WTC11 (cell line): Measurements from ENCODE around the gene ASB3. TPM values are rescaled to one million over a fixed set of nuclear protein-coding genes. Genes with fewer than 3 reads are reported as not detected.
"Not testable (repeated sequence)": the region's sequence is repeated elsewhere in the genome, so short reads cannot be mapped to it uniquely, and the experiment has no call there.

Source experiments
- ATAC-seq: fragments of 200-7000 bp; cut with Tn5 transposase; 2 replicates; pipeline ENCODE4 v1.10.0; 2021; ENCODE audit warnings: mild to moderate bottlenecking, moderate library complexity
- CTCF ChIA-PET: fragments of 300-600 bp; sonication (Branson Sonifier 250); formaldehyde crosslinking; loops from one replicate; lab custom pipeline; 2021; ENCODE audit warnings: antibody characterized with exemption; lab: Charles Lee
- POLR2A ChIA-PET: fragments of 350-600 bp; sonication (Branson Sonifier 250); formaldehyde crosslinking; loops from one replicate; lab custom pipeline; 2021; ENCODE audit warnings: antibody characterized with exemption; lab: Charles Lee
- DNase-seq: peaks from one replicate; pipeline ENCODE4 v3.0.0; 2021; ENCODE audit warnings: low spot score
- H3K27ac Mint-ChIP-seq: 2 replicates; pipeline ENCODE4 v1.8.0; 2021; ENCODE audit warnings: mixed read lengths
- H3K27me3 Mint-ChIP-seq: 2 replicates; pipeline ENCODE4 v1.8.0; 2021; ENCODE audit warnings: low read depth, mild to moderate bottlenecking, moderate library complexity, mixed read lengths
- H3K36me3 Mint-ChIP-seq: 2 replicates; pipeline ENCODE4 v1.8.0; 2021; ENCODE audit warnings: mixed read lengths
- H3K4me1 Mint-ChIP-seq: 2 replicates; pipeline ENCODE4 v1.8.0; 2022; ENCODE audit warnings: mixed read lengths
- H3K4me3 Mint-ChIP-seq: 2 replicates; pipeline ENCODE4 v1.8.0; 2021; ENCODE audit warnings: mild to moderate bottlenecking, moderate library complexity, mixed read lengths
- H3K9me3 Mint-ChIP-seq: 2 replicates; pipeline ENCODE4 v1.8.0; 2021; ENCODE audit warnings: mixed read lengths
- ARID4B ChIP-seq: sonication (generic); formaldehyde crosslinking; IDR thresholded peaks from 2 replicates; pipeline ENCODE4 v1.8.0; 2023; ENCODE audit warnings: missing genetic modification reagents, mild to moderate bottlenecking, borderline replicate concordance
- CBFB ChIP-seq: sonication (generic); formaldehyde crosslinking; IDR thresholded peaks from 2 replicates; pipeline ENCODE4 v1.8.1; 2022; ENCODE audit warnings: mild to moderate bottlenecking, low read depth, missing genetic modification reagents
- ETV6 ChIP-seq: sonication (generic); formaldehyde crosslinking; IDR thresholded peaks from 2 replicates; pipeline ENCODE4 v1.8.1; 2022; ENCODE audit warnings: mild to moderate bottlenecking, missing genetic modification reagents
- FOXJ3 ChIP-seq: sonication (generic); formaldehyde crosslinking; IDR thresholded peaks from 2 replicates; pipeline ENCODE4 v1.9.0; 2021; ENCODE audit warnings: missing genetic modification reagents, mild to moderate bottlenecking, borderline replicate concordance
- FOXK1 ChIP-seq: sonication (generic); formaldehyde crosslinking; IDR thresholded peaks from 2 replicates; pipeline ENCODE4 v1.8.0; 2022; ENCODE audit warnings: mild to moderate bottlenecking, moderate library complexity, missing genetic modification reagents
- FOXP1 ChIP-seq: sonication (generic); formaldehyde crosslinking; IDR thresholded peaks from 2 replicates; pipeline ENCODE4 v1.8.0; 2022; ENCODE audit warnings: missing genetic modification reagents, mild to moderate bottlenecking, moderate library complexity, borderline replicate concordance
- GABPB1 ChIP-seq: sonication (generic); formaldehyde crosslinking; IDR thresholded peaks from 2 replicates; pipeline ENCODE4 v1.8.1; 2023; ENCODE audit warnings: mild to moderate bottlenecking, missing genetic modification reagents
- JUN ChIP-seq: sonication (generic); formaldehyde crosslinking; IDR thresholded peaks from 2 replicates; pipeline ENCODE4 v1.8.0; 2023; ENCODE audit warnings: mild to moderate bottlenecking, missing genetic modification reagents
- MLX ChIP-seq: sonication (generic); formaldehyde crosslinking; IDR thresholded peaks from 2 replicates; pipeline ENCODE4 v1.8.1; 2023; ENCODE audit warnings: mild to moderate bottlenecking, missing genetic modification reagents, moderate library complexity
- MYBL2 ChIP-seq: sonication (generic); formaldehyde crosslinking; IDR thresholded peaks from 2 replicates; pipeline ENCODE4 v1.8.1; 2023; ENCODE audit warnings: mild to moderate bottlenecking, moderate library complexity, missing genetic modification reagents
- PRDM15 ChIP-seq: sonication (generic); formaldehyde crosslinking; IDR thresholded peaks from 2 replicates; pipeline ENCODE4 v1.8.0; 2022; ENCODE audit warnings: missing genetic modification reagents
- RELA ChIP-seq: sonication (generic); formaldehyde crosslinking; IDR thresholded peaks from 2 replicates; pipeline ENCODE4 v1.8.1; 2022; ENCODE audit warnings: missing genetic modification reagents, mild to moderate bottlenecking, borderline replicate concordance
- SMAD3 ChIP-seq: sonication (generic); formaldehyde crosslinking; IDR thresholded peaks from 2 replicates; pipeline ENCODE4 v1.8.0; 2022; ENCODE audit warnings: missing genetic modification reagents, mild to moderate bottlenecking, borderline replicate concordance
- SOX15 ChIP-seq: fragments of 250-450 bp; sonication (Bioruptor Pico); IDR thresholded peaks from 2 replicates; pipeline ENCODE4 v1.9.0; 2021; ENCODE audit warnings: mild to moderate bottlenecking
- SP1 ChIP-seq: sonication (generic); formaldehyde crosslinking; conservative IDR thresholded peaks from 2 replicates; pipeline ENCODE4 v1.8.1; 2022; ENCODE audit warnings: missing genetic modification reagents
- TP53 ChIP-seq: sonication (generic); formaldehyde crosslinking; IDR thresholded peaks from 2 replicates; pipeline ENCODE4 v1.8.1; 2023; ENCODE audit warnings: mild to moderate bottlenecking, missing genetic modification reagents
- ZNF396 ChIP-seq: fragments of 250-450 bp; sonication (Bioruptor Pico); IDR thresholded peaks from 2 replicates; pipeline ENCODE4 v1.8.0; 2021; ENCODE audit warnings: mild to moderate bottlenecking, moderate library complexity, borderline replicate concordance
- ZNF423 ChIP-seq: fragments of 250-450 bp; sonication (Bioruptor Pico); IDR thresholded peaks from 2 replicates; pipeline ENCODE4 v2.1.2; 2022; ENCODE audit warnings: mild to moderate bottlenecking, moderate library complexity
- total RNA-seq: library from RNA; stranded (reverse); gene quantifications from 3 replicates; pipeline ENCODE4 v1.2.3, GENCODE V29; 2021
- TF ChIP-seq, protein P1 (sequence below): sonication (generic); formaldehyde crosslinking; IDR thresholded peaks from 2 replicates; pipeline ENCODE4 v1.8.1; 2022; ENCODE audit warnings: missing genetic modification reagents, borderline replicate concordance
- TF ChIP-seq, protein P2 (sequence below): sonication (generic); formaldehyde crosslinking; conservative IDR thresholded peaks from 2 replicates; pipeline ENCODE4 v1.8.1; 2022; ENCODE audit warnings: mild to moderate bottlenecking, missing genetic modification reagents
- TF ChIP-seq, protein P3 (sequence below): fragments of 250-450 bp; sonication (Bioruptor Pico); IDR thresholded peaks from 2 replicates; pipeline ENCODE4 v1.8.0; 2021; ENCODE audit warnings: mild to moderate bottlenecking

Gene ASB3
- total RNA-seq, 1 experiment from 2014 or later: 30.2 TPM

DNA sequence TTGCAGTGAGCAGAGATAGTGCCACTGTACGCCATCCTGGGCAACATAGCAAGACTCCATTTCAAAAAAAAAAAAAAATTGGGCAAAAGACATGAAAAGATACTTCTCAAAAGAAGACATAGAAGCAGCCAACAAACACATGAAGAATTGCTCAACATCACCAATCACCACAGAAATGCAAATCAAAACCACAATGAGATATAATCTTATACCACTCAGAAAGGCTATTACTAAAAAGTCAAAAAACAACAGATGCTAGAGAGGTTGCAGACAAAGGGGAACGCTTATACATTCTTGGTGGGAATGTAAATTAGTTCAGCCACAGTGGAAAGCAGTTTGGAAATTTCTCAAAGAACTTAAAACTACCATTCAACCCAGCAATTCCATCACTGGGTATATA lies 62.2 kb downstream of the ASB3 start:
- TF ChIP-seq RELA (CRISPR knock-in tag) (no peak), ETV6 (CRISPR knock-in tag) (no peak)
- no peak overlapping the region for H3K27ac Mint-ChIP-seq
- POLR2A ChIA-PET: no interaction called here
- H3K27me3 Mint-ChIP-seq: no peaks in the 10 kb centered on the region
- CTCF ChIA-PET: no interaction called here
- peaks cover 12% of the 10 kb centered on the region for H3K4me1 Mint-ChIP-seq
- no peak for DNase-seq
- H3K4me3 Mint-ChIP-seq: no peak overlapping the region
- peaks cover 20% of the 10 kb centered on the region for H3K36me3 Mint-ChIP-seq
- no peak for ATAC-seq
- peaks cover 19% of the 10 kb centered on the region for H3K9me3 Mint-ChIP-seq

DNA sequence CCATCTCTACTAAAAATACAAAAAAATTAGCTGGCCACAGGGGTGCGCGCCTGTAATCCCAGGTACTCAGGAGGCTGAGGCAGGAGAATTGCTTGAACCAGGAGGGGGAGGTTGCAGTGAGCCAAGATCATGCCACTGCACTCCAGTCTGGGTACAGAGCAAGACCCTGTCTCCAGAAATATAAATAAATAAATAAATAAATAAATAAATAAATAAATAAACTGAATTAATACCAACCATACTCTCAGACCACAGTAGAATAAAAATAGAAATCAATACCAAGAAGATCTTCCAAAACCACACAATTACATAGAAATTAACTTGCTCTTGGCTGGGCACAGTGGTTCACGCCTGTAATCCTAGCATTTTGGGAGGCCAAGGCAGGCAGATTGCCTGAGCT lies 65.8 kb downstream of the ASB3 start:
- ATAC-seq, POLR2A ChIA-PET, CTCF ChIA-PET, H3K27me3 Mint-ChIP-seq, DNase-seq, H3K4me3 Mint-ChIP-seq, H3K4me1 Mint-ChIP-seq, H3K27ac Mint-ChIP-seq: not testable (repeated sequence)
- H3K36me3 Mint-ChIP-seq: peaks cover 25% of the 10 kb centered on the region
- H3K9me3 Mint-ChIP-seq: peaks cover 24% of the 10 kb centered on the region

DNA sequence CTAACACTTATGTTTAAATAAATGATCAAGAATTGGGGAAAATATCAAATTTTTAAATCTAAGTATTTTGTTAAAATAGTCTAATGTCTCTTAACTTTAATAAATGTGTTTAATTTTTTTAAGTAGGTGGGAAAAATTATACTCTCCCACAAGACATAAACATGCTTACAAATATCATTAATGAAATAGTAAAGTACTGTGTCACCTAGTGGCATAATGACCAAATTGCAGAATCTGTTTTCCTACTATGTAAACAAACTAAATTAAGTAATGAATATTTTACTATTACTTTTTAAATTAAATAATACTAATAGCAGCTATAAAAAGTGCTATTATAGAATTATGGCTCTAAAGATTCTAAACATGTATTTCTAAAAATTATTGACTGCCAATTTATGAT lies 71.2 kb downstream of the ASB3 start:
- no peak overlapping the region for H3K27ac Mint-ChIP-seq
- ChIA-PET POLR2A (no interaction called here), CTCF (no interaction called here)
- H3K36me3 Mint-ChIP-seq: peaks cover 38% of the 10 kb centered on the region
- H3K9me3 Mint-ChIP-seq: peaks cover 23% of the 10 kb centered on the region
- ATAC-seq (no peak), DNase-seq (no peak)
- no peaks in the 10 kb centered on the region for H3K27me3 Mint-ChIP-seq
- no peak overlapping the region for H3K4me3 Mint-ChIP-seq
- no peaks in the 10 kb centered on the region for H3K4me1 Mint-ChIP-seq
- TF ChIP-seq PRDM15 (CRISPR knock-in tag) (no peak), GABPB1 (CRISPR knock-in tag) (no peak), MYBL2 (CRISPR knock-in tag) (no peak), JUN (CRISPR knock-in tag) (no peak), SMAD3 (CRISPR knock-in tag) (no peak), ARID4B (no peak), FOXJ3 (no peak), ZNF396 (CRISPR knock-in tag) (no peak), FOXP1 (CRISPR knock-in tag) (no peak), SOX15 (CRISPR knock-in tag) (no peak), TP53 (no peak), CBFB (CRISPR knock-in tag) (no peak), FOXK1 (no peak), SP1 (CRISPR knock-in tag) (no peak), MLX (CRISPR knock-in tag) (no peak), ZNF423 (CRISPR knock-in tag) (no peak)
- TF ChIP-seq, protein P1, sequence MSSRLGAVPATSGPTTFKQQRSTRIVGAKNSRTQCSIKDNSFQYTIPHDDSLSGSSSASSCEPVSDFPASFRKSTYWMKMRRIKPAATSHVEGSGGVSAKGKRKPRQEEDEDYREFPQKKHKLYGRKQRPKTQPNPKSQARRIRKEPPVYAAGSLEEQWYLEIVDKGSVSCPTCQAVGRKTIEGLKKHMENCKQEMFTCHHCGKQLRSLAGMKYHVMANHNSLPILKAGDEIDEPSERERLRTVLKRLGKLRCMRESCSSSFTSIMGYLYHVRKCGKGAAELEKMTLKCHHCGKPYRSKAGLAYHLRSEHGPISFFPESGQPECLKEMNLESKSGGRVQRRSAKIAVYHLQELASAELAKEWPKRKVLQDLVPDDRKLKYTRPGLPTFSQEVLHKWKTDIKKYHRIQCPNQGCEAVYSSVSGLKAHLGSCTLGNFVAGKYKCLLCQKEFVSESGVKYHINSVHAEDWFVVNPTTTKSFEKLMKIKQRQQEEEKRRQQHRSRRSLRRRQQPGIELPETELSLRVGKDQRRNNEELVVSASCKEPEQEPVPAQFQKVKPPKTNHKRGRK: no peak
- TF ChIP-seq, protein P2, sequence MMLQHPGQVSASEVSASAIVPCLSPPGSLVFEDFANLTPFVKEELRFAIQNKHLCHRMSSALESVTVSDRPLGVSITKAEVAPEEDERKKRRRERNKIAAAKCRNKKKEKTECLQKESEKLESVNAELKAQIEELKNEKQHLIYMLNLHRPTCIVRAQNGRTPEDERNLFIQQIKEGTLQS (CRISPR knock-in tag): no peak
- TF ChIP-seq, protein P3, sequence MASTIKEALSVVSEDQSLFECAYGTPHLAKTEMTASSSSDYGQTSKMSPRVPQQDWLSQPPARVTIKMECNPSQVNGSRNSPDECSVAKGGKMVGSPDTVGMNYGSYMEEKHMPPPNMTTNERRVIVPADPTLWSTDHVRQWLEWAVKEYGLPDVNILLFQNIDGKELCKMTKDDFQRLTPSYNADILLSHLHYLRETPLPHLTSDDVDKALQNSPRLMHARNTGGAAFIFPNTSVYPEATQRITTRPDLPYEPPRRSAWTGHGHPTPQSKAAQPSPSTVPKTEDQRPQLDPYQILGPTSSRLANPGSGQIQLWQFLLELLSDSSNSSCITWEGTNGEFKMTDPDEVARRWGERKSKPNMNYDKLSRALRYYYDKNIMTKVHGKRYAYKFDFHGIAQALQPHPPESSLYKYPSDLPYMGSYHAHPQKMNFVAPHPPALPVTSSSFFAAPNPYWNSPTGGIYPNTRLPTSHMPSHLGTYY (CRISPR knock-in tag): no peak
